Measurements from ENCODE around the gene ABHD14A.
"Not testable (repeated sequence)": the region's sequence is repeated elsewhere in the genome, so short reads cannot be mapped to it uniquely, and the experiment has no call there.

ABHD14A gene

DNA sequence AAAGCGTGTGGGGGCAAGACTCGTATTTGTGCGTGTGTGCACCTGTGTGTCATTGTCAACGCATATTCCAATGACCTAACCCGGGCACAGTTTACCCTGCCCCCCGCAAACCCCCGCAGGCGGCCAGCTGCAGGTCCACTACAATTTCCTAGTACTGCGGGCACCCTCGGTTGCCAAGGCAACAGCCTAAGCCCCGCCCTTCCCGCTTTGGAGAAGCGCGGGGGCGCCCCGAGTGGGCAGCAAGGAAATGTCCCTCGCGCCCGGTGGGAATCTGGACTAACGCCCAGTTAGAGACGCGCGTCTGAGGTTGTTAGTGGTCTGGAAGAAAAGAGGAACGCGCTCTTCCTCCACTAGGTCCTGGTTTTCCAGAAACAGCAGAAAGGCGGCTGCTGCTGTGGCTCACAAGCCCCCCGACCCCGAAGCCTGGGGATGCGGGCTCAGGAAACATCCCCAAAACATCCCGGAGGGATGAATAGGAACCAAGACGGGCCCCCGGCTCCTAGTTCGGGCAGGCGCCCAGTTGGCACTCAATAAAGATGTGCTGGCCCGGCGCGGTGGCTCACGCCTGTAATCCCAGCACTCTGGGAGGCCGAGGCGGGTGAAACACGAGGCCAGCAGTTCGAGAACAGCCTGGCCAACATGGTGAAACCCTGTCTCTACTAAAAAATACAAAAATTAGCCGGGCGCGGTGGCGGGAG is 1.1 kb downstream of the ABHD14A start:
- DNase-seq: peak; percentile 84

DNA sequence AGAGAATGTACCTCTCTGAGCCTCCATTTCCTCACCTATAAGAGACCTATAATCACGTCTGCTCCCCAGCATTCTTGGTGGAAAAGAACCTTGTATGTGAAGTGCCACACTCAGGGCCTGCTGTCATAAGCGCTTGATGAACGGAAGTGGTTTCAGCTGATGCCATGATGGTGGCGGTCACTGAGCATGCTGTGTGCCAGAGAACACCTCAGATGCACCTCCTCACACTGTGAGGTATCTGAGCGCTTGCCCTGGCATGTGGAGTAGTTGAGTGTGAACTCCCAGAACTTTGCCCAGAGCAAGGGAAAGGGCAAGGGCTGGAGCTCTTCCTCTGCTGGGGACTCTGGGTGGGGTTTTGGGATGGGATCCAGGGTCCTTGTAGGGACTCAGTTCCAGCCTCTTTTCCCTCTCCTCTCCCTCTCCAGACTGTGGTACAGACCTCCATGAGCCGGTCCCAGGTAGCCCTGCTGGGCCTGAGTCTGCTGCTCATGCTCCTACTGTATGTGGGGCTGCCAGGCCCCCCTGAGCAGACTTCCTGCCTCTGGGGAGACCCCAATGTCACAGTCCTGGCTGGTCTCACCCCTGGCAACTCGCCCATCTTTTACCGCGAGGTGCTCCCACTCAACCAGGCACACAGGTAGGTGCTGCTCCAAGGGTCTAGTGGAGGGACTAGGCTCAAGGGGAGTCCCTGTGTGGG is 2.7 kb downstream of the ABHD14A start:
- DNase-seq: no peak

DNA sequence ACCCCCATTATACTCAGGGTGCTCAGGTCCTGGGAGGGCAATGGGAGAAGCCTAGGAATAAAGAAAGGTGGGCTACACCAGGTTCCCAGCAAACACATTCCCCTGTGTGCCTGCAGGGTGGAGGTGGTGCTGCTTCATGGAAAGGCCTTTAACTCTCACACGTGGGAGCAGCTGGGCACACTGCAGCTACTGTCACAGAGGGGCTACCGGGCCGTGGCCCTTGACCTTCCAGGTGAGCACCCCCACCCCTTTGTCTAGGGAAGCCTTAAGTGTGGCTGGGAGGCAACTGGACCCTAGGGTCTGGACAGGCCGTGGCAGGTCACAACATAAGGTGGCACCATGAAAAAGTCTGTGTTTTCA is 3.3 kb downstream of the ABHD14A start:
- no peak for DNase-seq

DNA sequence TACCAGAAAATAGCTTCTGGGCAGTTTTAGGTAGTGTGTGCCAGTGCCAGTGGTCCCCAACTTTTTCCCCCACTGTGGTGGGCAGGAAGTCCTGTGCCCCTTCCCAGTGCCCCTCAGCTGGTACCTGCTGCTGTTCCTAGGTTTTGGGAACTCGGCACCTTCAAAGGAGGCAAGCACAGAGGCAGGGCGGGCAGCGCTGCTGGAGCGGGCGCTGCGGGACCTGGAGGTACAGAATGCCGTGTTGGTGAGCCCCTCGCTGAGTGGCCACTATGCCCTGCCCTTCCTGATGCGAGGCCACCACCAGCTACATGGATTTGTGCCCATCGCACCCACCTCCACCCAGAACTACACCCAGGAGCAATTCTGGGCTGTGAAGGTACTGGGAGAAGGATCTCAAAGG is 5.4 kb downstream of the ABHD14A start:
- DNase-seq: no peak

DNA sequence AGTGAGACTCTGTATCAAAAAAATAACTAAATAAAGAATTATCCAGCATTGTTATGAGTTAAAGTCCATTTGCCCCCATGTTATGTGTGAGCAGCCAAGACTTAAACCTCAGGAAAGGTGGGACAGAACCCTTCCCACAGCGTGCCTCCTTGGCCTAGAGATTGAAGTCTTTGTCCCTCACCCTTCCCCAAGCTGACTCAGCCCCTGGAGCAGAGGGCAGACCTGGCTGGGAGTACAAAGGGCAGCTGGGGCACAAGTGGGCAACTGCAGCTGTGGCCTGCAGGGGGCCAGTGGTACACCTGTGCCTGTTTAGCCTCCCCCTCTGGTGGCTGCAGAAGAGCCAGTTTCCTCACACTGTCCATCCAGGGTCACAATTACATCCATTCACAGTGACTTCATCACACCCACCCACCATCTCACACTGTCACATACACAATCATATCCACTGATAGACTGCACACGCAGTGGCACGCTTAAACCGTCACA is 7.5 kb downstream of the ABHD14A start:
- no peak for DNase-seq

DNA sequence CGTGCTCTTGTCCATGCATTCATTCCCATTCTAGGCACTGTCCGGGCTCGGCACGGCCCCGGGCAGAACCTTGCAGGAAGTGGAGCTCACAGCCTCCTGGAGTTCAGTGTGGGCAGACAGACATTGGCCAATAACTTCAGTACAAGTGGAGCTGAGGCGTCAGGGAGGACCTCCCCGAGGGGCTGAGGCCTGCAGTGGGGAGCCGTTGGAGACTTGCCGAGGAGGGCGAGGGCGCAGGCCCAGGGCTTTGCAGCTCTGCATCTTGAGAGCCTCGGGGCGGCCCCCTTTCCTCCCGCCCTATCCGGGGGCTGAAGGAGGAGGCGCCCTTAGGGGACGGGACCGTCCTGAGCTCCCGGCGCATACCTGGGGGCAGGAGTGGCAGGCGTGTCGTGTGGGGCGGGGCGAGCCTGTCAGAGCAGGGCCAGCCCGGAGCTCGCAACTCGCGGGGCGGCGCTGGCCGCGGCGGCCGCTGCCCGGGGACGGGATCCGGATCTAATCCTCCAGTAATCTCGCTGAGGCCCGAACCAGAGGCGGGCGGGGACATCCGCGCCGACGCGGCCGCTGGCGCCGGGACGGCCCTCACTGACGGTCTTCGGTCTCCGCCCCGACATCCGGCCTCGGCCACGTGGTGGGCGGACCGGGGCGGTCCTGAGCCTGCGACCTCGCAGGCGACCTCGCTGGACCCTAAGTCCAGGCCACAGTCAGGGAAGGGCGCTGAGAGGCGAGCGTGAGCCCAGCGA is 8.1 kb downstream of the ABHD14A start, which contains the start of gene ACY1:
TSS of gene ACY1 (plus strand) at position 698 of the 740 bp plus-strand sequence. CDS start 530 bp downstream, outside the sequence.
- peak; percentile 93 for DNase-seq

DNA sequence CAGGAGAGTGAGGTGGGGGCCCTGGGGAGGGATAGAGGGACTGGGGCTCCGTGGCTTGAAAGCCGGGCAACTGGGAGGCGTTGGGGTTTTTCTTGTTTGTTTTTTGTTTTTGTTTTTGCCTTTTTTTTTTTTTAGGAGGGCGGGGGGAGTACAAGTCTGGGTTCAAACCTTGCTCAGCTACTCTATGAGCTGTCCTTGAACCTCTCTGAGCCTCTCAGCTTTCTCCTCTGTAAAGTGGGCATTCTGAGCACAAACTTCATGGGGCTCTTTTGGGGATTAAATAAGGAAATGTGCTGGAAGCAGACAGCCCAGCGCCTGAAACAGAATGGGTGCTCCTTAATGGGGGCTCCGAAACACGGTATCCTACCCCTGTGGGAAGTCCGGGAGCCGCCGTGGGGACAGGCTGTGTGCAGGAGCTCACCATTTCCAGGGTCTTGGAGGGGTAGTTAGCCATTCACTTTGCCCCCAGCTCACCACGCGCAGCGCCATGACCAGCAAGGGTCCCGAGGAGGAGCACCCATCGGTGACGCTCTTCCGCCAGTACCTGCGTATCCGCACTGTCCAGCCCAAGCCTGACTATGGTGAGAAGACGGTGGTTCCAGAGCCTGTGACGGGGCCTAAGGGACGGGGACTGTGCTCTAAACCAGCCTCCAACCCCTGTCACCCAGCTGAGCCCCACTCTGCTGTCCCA is 8.9 kb downstream of the ABHD14A start:
- DNase-seq: no peak

DNA sequence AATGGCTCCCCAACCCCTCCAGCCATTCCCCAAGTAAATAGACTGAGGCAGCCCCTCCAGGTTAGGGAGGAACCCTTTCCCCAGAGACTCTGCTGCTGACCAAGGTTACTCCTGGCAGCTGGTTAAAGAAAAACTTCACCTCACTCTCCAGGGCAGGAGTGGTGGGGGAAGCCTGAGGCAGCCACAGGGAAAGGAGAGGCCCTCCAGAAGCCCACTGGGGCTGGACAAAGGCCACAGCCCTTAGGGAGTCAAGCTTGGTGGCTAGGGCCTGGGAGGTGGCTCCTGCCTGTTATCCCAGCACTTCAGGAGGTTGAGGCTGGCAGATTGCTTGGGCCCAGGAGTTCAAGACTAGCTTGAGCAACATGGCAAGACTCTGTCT is 9.4 kb downstream of the ABHD14A start:
- DNase-seq: no peak

DNA sequence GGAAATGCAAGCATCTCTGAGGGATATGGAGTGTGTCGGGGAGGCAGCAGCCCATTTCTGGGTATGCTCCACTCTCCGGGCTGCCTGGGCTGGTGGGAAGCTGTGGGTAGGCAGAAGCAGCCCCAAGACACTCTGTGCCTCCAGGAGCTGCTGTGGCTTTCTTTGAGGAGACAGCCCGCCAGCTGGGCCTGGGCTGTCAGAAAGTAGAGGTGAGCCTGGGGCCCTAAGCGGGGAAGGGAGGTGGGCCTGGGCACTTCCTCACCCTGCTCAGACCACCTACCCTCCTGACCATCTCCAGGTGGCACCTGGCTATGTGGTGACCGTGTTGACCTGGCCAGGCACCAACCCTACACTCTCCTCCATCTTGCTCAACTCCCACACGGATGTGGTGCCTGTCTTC is 10.2 kb downstream of the ABHD14A start:
- DNase-seq: no peak

DNA sequence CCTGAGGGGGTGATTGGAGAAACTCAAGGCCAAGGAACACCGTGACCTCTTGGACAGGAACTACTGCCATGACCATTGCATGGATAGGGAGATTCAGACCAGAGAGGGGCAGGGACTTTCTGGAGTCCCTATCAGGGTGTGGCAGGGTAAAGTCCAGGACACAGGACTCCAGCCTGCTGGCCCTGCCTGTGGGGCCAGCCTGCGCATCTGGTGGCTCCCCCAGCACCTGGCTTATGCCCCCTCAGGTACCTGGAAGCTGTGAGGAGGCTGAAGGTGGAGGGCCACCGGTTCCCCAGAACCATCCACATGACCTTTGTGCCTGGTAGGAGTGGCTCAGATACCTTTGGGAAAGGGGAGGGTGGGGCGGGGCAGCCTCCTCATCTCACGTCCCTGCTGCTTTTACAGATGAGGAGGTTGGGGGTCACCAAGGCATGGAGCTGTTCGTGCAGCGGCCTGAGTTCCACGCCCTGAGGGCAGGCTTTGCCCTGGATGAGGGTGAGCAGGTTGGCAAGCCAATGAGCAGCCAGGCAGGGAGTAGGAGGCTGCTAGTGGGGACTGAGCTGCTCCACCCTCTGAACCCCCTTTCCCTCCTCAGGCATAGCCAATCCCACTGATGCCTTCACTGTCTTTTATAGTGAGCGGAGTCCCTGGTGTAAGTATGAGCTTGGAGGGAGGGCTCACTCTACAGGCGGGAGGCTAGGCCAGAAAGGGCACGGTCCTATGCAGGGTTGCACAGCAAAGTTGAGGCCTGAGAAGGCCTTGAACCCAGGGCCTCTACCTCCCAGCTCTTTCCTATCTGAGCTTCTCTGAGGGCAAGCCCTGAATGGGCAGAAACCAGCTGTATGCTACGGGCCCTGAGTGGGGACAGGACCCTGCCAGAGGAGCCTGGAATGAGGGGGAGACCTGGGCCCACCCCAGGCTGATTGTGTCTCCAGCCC is 11.4 kb downstream of the ABHD14A start:
- DNase-seq: no peak

DNA sequence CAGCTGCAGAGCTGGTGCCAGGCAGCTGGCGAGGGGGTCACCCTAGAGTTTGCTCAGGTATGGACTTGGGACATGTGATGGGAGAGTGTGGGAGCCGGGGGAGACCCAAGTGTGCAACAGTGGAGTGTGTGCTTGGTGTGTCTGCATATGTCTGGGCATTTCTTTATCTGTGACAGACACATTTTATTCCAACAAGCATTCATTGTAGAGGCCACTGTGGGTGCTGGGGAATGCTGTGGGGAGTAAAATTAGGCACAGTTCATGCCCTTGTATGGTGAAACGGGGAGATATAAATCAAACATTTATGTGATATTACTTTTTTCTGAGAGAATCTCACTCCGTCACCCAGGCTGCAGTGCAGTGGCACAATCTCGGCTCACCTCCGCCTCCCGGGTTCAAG is 12.7 kb downstream of the ABHD14A start:
- no peak for DNase-seq

DNA sequence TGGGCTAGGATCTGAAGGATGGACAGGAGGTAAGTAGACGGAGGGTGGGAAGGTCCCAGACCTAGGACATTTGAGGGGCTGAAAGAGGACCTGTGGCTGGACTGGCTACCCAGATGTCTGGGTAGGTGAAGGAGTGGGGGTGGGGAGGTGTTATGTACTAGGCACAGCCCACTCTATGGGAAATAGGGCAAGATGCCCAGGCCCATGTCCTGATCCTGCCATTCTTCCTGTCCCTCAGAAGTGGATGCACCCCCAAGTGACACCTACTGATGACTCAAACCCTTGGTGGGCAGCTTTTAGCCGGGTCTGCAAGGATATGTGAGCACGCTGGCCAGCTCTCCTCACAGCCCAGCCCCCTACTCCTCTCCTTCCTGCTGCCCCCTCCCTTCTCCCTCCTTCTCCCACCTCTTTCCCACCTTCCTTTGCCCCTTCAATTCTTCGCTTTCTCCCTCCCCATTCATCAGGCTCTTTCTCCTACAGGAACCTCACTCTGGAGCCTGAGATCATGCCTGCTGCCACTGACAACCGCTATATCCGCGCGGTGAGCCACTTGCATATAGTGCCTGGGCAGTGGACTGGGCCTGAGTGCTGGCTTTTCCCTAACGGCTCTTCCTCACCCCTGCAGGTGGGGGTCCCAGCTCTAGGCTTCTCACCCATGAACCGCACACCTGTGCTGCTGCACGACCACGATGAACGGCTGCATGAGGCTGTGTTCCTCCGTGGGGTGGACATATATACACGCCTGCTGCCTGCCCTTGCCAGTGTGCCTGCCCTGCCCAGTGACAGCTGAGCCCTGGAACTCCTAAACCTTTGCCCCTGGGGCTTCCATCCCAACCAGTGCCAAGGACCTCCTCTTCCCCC is 13.7 kb downstream of the ABHD14A start:
- no peak for DNase-seq

DNA sequence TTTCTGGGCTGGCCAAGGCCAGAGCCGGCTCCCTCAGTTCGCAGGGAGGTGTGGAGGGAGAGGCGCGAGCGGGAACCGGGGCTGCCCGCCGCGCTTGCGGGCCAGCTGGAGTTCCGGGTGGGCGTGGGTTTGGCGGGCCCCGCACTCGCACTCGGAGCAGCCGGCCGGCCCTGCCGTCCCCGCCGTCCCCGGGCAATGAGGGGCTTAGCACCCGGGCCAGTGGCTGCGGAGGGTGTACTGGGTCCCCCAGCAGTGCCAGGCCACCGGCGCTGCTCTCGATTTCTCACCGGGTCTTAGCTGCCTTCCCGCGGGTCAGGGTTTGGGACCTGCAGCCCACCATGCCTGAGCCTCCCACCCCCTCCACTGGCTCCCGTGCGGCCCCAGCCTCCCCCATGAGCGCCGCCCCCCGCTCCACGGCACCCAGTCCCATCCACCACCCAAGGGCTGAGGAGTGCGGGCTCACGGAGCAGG is 15.7 kb downstream of the ABHD14A start:
- DNase-seq: not testable (repeated sequence)

DNA sequence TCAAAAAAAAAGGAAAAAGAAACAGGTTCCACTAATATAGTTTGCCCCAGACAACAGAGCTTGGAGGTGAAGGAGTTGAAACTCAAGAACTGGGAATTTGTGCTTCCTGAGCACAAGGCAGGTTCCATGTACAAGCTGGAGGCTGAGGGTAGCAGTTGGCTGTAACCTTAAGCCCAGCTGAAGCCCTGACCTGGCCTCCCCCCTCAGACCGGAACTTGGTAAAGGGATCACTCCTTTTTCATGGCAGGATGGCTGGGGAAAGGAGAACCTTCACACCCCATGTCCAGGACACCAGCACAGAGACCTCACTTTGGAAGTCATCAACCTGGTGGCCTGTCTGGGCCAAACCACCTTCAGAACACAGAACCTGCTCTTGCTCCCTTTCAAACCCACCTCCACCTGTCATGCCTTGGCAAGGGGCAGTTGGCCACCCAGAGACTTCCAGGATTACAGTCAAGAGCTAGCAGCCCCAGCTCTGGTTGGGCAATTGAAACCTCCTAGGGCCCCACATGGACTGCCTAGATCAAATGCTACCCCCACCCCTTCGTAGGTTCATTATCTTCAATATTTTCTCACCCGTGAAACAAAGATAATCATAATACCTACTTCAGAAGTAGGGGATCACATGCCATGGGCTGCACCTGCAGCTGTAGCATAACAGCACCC is 17.3 kb downstream of the ABHD14A start:
- DNase-seq: no peak

DNA sequence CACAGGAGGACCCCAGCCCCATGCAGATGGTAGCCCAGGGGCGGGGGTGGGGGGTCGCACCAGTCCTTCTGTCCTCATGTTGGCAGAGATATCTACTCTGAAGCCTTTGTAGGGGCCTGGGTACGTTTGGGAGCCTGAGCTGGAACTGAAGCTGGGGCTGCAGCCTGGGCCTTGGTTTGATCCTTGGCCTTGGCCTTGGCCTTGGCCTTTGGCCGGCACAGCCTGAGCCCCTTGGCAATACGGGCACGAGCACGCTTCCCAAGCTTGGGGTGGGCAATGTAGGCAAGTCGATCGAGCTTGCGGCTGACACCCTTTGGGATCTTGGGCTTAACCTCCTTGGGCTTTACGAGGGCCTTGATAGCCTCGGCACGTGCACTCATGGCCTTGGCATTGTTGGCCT is 18.8 kb downstream of the ABHD14A start:
- not testable (repeated sequence) for DNase-seq

DNA sequence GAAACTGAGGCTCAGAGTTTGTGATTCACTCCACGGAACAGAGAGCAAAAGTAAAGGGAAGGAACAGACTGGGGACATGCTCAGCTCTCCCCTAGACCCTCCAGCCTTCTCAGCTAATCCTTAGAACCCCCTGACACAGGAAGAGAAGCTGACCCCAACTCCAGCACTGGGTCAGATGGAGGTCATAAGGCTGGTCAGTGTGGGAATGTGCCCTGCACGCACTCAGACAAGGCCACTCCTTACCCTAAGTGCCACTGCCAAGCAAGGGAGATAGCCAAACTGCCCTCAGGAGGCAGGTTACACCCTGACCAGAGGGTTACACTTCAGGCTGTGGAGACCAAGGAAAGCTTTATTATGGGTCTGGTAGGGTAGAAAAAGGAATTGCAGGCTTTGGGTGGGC is 19.7 kb downstream of the ABHD14A start:
- DNase-seq: no peak

DNA sequence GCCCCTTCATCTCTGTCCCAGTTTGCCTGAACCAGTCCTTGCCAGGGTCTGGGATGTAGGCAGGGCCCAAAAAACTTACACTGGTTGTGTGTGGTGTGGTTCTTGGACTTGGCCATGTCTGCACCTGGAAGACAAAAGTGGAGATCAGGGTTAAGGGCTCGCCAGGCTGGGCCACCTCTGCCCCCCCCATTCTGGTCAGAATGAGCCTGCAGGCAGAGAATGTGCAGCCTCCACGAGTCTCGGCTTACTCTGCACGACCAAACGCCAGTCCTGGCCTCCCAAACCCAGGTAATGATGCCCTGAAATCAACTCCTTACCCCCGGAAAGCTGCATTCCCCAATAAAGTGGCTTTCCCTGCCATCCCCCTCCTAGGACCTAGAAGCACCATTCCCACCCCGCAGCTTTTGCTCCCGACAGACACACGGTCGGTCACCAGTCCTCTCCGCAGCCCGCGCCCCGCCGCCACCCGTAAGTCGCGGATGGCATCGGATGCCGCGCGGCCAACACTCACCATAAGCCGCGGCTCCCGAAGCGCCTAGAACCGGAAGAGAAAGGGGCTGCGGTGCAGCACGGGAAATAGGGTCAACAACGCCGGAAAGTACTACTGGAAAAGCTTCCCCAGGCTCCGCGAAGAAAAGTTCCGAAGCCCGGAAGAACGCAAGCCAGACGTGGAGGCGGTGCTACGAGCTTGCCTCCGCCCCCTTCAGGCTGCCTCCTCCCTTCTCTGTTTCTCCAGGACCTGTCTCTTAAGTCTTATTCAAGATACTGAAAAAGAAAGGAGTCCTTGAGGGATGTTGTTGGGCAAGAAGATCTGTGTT is 20.7 kb downstream of the ABHD14A start, which contains the start of gene RPL29:
TSS of gene RPL29 (minus strand) at position 550 of the 818 bp plus-strand sequence. CDS start at position 116, 434 bp downstream.
- peak; percentile 96 for DNase-seq

DNA sequence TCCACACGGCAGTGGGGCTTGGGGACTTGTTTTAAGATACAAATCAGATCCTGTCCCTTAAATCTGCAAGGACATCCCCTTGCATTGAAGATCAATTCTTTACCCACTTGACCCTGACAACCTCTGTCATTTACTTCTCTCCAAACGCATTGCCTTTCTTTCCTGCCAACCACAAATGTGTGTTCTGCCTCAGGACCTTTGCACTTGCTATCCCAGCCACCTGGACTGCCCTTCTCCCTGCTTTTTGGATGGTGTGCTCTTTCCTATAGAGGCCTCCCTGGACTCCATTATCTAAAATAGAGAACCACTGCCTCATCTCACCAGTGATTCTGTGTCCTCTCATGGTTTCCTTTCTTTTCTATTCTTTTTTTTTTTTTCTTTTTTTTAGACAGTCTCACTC is 22.3 kb downstream of the ABHD14A start:
- no peak for DNase-seq

DNA sequence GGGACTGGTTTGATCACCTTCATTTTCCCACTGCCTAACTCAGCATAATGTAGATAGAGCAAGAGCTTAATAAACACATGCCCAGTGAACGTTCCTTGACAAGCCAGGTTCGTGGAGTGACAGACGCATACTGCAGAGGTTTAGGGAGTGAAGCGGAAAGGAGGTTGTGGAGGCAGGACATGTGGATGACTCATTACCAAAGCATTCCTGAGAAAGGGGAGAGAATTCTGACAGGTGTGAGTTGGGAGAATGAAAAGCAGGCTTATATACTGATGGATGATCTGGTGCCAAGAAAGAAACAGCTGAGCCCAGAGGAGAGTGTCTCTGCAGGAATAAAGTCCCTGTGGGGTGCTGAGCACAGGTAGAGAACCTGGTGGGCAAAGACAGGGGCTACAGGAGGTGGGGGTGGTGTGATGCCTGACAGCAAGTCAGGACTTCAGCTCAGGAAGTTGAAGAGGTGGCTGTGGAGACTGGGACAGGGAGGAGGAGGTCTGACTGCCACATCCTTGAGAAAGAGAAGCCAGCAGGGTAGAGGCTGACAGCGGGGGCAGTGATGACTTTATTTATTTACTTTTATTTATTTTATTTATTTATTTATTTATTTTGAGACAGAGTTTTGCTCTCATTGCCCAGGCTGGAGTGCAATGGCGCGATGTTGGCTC is 23.2 kb downstream of the ABHD14A start:
- DNase-seq: no peak
